Stimulated activated CD4-positive, alpha-beta T cell treated with anti-CD3 and anti-CD28 coated beads, Interleukin-12 subunit alpha, Interleukin-12 subunit beta, amount 100 ng/mL, for 24 hours (primary cell): ENCODE data around the gene STC2.

Experiments
- DNase-seq, 2 experiments: peaks; one replicate each; pipeline ENCODE4 v3.0.0-alpha.2; 2020; ENCODE audit warnings: low read depth in 2 of 2

Gene STC2

GRCh38 chr5:173268750-173269432 is 59.3 kb downstream of the STC2 start:
- no peak for DNase-seq

DNA sequence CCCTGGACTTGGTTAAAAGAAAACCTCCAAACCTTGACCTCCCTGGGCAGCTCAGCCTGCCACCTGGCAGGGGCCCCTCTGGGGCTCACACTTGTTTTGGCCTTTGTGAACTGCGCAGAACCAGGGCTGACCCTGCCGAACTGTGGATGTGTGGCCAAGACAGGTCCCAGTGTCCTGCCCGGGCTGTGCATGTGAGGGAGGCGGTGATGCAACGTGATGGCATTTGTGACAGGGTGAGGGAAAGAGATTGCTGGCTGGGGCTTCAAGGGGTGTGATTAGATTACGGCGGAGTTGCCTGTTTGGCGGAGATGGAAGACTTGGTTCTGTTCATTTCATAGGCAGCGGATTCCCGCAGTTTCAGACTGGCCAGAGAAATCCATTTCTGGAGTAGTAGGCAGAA is 62.8 kb downstream of the STC2 start:
- no peak for DNase-seq
